ENCODE measurements around the gene PTCH1. TPM values are rescaled to one million over a fixed set of nuclear protein-coding genes. Genes with fewer than 3 reads are reported as not detected.

The PTCH1 gene
- 2.6 and 6.8 TPM in 2 replicates for total RNA-seq

GRCh38 chr9:95516734-95517558 is at the start of gene PTCH1:
Gene PTCH1 (minus strand): TSS chr9:95516971.

Other genes with a start within 250 kb of the PTCH1 start
- gene FANCC, start 199.3 kb downstream of the PTCH1 start, total RNA-seq = 4.2 and 6.7 TPM in 2 replicates